Islet precursor cell (in vitro differentiated cells): Measurements from ENCODE around the gene ABI3BP.

Source experiments
- DNase-seq: peaks from one replicate; pipeline ENCODE4 v3.0.0-alpha.2; 2018

Gene ABI3BP

DNA sequence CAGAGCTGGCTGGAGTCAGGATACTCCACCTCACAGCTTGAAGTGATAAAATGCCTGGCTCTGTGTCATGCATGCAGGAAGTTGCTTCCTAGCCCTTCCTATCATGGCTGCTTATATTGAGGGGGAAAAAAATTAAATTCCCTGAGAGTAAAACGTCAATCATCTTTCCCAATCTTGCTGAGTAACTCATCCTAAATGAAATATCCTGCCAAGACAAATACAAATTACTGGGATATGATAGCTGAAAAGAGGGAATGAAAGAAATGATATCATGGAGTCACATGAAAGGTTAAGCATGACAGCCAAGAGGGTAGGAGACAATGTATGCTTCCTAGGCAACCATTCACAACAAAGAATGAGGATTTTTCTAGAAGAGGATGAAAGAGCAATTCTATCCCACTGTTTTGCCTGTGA, 110.6 kb downstream of the ABI3BP start:
- no peak for DNase-seq

- no peak for DNase-seq
These were observed 112.4 kb downstream of the ABI3BP start for GRCh38 chr3:100880845-100881244.

DNA sequence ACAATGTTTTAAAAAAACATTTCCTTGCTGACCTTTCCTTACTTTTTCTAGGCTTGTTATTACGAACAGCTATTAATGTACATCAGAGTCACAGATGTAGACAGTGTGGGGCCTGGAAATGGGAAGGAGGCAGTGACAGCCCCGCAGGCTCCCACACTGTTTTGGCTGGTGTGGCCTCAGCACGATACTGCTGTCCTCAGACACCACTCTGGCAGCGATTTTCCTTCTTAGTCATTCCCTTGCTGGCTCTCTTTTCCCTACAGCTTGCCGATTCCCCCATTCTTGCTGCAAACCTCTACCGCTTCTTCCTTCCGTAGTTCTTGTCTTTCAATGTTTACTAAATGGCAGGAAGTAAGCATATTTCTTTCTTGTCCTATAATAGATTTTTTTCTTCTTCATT, 113.1 kb downstream of the ABI3BP start:
- DNase-seq: no peak

GRCh38 chr3:100879195-100879810, 113.9 kb downstream of the ABI3BP start:
- no peak for DNase-seq

DNA sequence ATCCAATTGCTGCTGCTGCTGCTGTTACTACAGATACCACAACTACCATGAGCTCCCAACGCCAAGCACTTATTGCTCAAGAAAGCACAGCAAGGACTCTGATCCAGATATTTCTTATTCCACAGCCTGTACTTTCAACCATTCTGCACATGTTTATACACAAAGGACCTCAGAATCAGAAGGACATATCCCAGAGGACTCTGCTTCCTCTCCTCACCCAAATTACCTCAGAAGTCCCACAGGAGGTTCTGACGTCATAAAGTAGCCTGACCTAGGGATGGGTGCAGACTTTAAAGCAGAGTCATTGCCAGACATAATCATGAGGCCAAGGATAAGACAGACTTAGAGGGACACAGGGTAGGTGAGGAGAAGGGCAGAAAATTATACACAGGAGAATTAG, 115.9 kb downstream of the ABI3BP start:
- DNase-seq: no peak

- no peak for DNase-seq
These were observed 118.0 kb downstream of the ABI3BP start for GRCh38 chr3:100875239-100875638.

DNA sequence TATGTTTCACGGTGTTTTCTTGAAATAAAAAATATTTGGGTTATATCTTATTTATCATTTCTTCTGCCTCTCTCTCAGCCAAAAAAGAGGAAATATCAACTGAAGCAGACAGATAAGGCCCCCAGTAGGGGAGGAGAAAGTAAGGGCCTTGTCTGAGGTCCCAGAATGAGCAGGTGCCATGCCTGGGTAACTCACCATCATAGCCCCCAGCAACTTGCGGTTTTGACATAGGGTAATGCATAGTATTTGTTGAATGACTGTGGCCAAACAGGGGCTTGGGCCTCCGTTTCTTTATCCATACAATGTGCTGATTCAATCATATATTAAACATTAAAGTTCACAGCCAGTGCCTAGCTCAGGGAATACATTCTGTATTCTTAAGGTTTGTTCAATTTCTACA, 119.6 kb downstream of the ABI3BP start:
- DNase-seq: no peak

GRCh38 chr3:100871306-100871705, 121.9 kb downstream of the ABI3BP start:
- DNase-seq: no peak

DNA sequence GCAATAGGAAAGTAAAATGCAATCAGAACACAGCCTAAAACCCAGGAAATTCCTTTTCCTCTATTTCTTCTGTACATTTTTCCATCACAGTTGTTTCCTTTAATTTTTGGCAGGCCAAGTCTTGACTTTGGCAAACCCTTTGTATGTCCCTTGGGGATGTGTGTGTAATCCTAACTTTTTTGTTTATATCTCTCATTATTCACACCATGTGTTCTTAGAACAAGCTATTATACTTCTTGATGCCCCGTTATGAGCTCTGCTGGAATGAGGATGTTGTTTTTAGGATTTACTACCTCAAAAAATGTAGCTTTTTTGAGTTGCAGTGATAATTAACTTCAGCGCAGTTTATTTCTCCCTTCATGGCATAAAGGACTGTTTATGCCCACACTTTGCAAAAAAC, 123.4 kb downstream of the ABI3BP start:
- DNase-seq: no peak

- DNase-seq: no peak
These were observed 124.3 kb downstream of the ABI3BP start for GRCh38 chr3:100868894-100869293.

- DNase-seq: no peak
These were observed 125.1 kb downstream of the ABI3BP start for GRCh38 chr3:100868096-100868495.

- no peak for DNase-seq
These were observed 127.8 kb downstream of the ABI3BP start for GRCh38 chr3:100865442-100865841.

DNA sequence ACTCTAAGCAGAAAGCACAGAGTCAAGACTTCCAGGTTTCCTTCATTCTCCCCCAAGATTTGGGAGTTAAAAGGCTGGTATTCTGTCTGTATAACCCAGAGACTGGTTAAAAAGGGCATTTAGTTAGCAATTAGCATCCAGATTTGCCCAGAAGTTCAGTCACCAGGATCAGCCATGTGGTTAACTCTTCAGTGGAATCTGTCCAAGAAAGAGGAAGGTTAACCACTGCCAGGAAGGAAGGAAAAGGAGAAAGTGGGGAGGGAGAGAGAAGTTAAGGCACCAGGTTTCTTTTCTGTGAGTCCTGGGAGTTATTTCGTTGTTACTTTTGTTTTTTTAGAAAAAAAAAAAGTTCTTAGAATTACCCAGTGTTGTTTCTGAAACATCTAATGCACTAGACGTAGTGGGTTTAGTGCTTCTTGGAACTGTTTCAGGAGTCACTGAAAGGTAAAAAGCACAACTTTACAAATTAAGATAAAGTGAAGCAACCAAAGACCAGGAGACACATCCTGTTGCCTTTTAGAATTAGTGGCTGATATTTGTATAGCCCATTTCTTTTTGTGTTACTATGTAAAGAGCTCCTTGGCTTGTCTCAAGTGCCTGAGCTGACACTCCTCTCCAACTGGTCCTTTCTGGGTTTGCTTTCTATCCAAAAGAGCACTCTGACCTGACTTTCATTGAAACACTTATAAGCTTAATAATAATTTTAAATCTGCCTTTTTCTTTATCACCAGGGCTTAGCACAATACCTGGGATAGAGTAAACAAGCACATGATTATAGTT, 128.6 kb downstream of the ABI3BP start:
- no peak for DNase-seq

GRCh38 chr3:100857863-100858262, 135.4 kb downstream of the ABI3BP start:
- DNase-seq: no peak

GRCh38 chr3:100856821-100857220, 136.4 kb downstream of the ABI3BP start:
- DNase-seq: no peak

GRCh38 chr3:100852840-100853239, 140.4 kb downstream of the ABI3BP start:
- no peak for DNase-seq

DNA sequence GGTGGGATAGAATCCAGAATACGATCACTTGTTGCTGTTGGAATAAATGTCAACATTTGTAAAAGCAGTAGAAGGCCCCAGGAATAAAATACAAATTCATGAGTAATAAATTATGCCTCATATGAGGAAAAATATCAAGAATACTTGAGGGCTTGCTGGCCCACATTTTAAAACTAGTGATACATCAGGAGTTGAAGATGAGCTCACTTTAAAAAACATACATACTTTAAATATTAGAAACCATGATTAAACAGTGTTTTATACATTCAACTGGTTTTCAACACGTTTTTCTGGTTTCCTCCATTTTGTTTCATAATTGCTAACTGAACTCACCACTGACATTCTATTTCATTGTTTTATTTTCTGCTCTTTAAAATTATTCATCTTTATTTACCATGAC, 142.5 kb downstream of the ABI3BP start:
- DNase-seq: no peak

- DNase-seq: no peak
These were observed 143.1 kb downstream of the ABI3BP start for GRCh38 chr3:100850156-100850555.

- no peak for DNase-seq
These were observed 148.9 kb downstream of the ABI3BP start for GRCh38 chr3:100844063-100844936.

- no peak for DNase-seq
These were observed 155.1 kb downstream of the ABI3BP start for GRCh38 chr3:100838157-100838556.

- DNase-seq: no peak
These were observed 156.6 kb downstream of the ABI3BP start for GRCh38 chr3:100836661-100837060.

- DNase-seq: no peak
These were observed 158.9 kb downstream of the ABI3BP start for GRCh38 chr3:100834332-100834731.

GRCh38 chr3:100833483-100833882, 159.7 kb downstream of the ABI3BP start:
- DNase-seq: no peak

DNA sequence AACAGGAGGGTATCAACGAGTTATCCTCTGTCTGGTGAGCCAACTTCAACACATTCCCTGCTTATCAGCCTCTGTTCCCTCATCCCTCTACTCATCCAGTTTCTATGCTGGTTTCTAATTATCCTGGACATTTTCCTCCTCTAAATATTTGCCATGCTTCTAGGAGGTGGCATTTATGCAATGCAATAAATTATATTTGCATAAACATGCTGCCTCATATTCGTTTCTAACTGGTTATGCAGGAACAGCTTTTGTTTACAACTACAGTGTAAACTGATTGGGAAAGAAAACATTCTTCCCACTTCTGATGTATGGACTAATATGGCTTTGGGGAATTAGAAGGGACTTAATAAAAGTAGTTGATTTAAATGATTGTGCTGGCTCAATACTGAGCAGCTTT, 161.6 kb downstream of the ABI3BP start:
- DNase-seq: no peak
